ENCODE data around the gene LTF. TPM values are rescaled to one million over a fixed set of nuclear protein-coding genes. Genes with fewer than 3 reads are reported as not detected.

Gene LTF
- total RNA-seq, 2 experiments from 2014 or later, result not detected

- intact Hi-C loops (cut with micrococcal nuclease; ENCODE audit: unreplicated experiment), result no loop called here
- Histone ChIP-seq H3K27ac (ENCODE audit: low read depth, low read length, poor library complexity, severe bottlenecking) (no peak overlapping the region), H3K36me3 (ENCODE audit: insufficient read depth, low read length) (no peaks in the 10 kb centered on the region), H3K79me2 (ENCODE audit: insufficient read depth, low read depth, low read length) (no peaks in the 10 kb centered on the region), H3K9me3 (ENCODE audit: low read length) (no peaks in the 10 kb centered on the region), H2AFZ (ENCODE audit: low read length) (no peak overlapping the region), H3K4me2 (ENCODE audit: low read length) (no peak overlapping the region), H3K4me1 (ENCODE audit: insufficient read depth, low read length, poor library complexity, severe bottlenecking) (no peaks in the 10 kb centered on the region), H4K20me1 (ENCODE audit: insufficient read depth, low read length) (no peaks in the 10 kb centered on the region), H3K9me2 (ENCODE audit: insufficient read depth, low read length) (no peaks in the 10 kb centered on the region), H3K4me3 (ENCODE audit: low read depth, low read length, poor library complexity, severe bottlenecking) (no peak overlapping the region)
- no peak for DNase-seq (ENCODE audit: low spot score)
- no peak for TF ChIP-seq EZH2phosphoT487 (IDR thresholded peaks at IDR 0.05; ENCODE audit: borderline replicate concordance, low read depth, low read length)
- TF ChIP-seq, protein P1, sequence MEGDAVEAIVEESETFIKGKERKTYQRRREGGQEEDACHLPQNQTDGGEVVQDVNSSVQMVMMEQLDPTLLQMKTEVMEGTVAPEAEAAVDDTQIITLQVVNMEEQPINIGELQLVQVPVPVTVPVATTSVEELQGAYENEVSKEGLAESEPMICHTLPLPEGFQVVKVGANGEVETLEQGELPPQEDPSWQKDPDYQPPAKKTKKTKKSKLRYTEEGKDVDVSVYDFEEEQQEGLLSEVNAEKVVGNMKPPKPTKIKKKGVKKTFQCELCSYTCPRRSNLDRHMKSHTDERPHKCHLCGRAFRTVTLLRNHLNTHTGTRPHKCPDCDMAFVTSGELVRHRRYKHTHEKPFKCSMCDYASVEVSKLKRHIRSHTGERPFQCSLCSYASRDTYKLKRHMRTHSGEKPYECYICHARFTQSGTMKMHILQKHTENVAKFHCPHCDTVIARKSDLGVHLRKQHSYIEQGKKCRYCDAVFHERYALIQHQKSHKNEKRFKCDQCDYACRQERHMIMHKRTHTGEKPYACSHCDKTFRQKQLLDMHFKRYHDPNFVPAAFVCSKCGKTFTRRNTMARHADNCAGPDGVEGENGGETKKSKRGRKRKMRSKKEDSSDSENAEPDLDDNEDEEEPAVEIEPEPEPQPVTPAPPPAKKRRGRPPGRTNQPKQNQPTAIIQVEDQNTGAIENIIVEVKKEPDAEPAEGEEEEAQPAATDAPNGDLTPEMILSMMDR (conservative IDR thresholded peaks at IDR 0.05; ENCODE audit: low read length), result no peak
- BruUV-seq (replicated peaks), result no TSS peak
- POLR2A ChIA-PET, result interaction anchor here (2.1 kb wide), 1 partner anchor 17 kb away, joined by 7 read pairs; no protein-coding TSS in a partner anchor
- CTCF ChIA-PET (ENCODE audit: unreplicated experiment), result no interaction called here
Measured at GRCh38 chr3:46400846-46401245, 63.9 kb downstream of the LTF start.

DNA sequence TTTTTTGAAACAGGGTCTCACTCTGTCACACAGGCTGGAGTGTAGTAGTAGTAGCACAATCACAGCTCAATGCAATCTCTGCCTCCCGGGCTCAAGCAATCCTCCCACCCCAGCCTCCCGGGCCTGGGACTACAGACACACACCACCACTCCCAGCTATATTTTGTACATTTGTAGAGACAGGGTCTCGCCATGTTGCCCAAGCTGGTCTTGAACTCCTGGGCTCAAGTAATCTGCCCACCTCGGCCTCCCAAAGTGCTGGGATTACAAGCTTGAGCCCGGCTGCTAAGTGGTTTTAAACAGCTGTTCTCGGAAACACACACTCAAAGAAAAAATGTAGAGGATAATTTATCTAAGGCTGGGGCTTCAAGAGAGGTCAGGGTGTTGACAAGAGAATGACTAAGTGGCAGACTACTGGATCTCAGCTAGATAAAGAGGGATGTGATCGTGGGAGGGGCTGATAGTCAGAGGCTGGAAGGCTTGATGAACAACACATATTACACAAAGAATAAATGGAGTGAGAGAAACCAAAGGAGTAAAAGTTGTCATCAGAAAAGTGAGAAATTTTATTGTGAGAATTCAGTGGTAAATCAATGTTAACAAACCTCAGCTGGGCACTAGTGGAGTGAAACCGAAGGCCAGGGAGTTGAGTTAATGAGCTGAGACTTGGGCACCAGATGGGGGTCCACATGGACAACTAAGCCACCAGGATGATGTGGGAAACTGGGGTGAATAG lies 64.5 kb downstream of the LTF start:
- intact Hi-C loops (cut with micrococcal nuclease; ENCODE audit: unreplicated experiment), result no loop called here
- no peak overlapping the region for H3K4me3 ChIP-seq (ENCODE audit: low read depth, low read length, poor library complexity, severe bottlenecking)
- H3K9me2 ChIP-seq (ENCODE audit: insufficient read depth, low read length), result no peaks in the 10 kb centered on the region
- TF ChIP-seq EZH2phosphoT487 (IDR thresholded peaks at IDR 0.05; ENCODE audit: borderline replicate concordance, low read depth, low read length), result no peak
- TF ChIP-seq, protein P1 (conservative IDR thresholded peaks at IDR 0.05; ENCODE audit: low read length), result no peak
- H4K20me1 ChIP-seq (ENCODE audit: insufficient read depth, low read length), result no peaks in the 10 kb centered on the region
- no peak overlapping the region for H2AFZ ChIP-seq (ENCODE audit: low read length)
- no peaks in the 10 kb centered on the region for H3K9me3 ChIP-seq (ENCODE audit: low read length)
- BruUV-seq (replicated peaks), result no TSS peak
- no peak overlapping the region for H3K4me2 ChIP-seq (ENCODE audit: low read length)
- no peak for DNase-seq (ENCODE audit: low spot score)
- H3K27ac ChIP-seq (ENCODE audit: low read depth, low read length, poor library complexity, severe bottlenecking), result no peak overlapping the region
- no peaks in the 10 kb centered on the region for H3K79me2 ChIP-seq (ENCODE audit: insufficient read depth, low read depth, low read length)
- ChIA-PET CTCF (ENCODE audit: unreplicated experiment) (no interaction called here), POLR2A (interaction anchor here (2.1 kb wide), 1 partner anchor 17 kb away, joined by 7 read pairs; no protein-coding TSS in a partner anchor)
- H3K36me3 ChIP-seq (ENCODE audit: insufficient read depth, low read length), result no peaks in the 10 kb centered on the region
- no peaks in the 10 kb centered on the region for H3K4me1 ChIP-seq (ENCODE audit: insufficient read depth, low read length, poor library complexity, severe bottlenecking)

DNA sequence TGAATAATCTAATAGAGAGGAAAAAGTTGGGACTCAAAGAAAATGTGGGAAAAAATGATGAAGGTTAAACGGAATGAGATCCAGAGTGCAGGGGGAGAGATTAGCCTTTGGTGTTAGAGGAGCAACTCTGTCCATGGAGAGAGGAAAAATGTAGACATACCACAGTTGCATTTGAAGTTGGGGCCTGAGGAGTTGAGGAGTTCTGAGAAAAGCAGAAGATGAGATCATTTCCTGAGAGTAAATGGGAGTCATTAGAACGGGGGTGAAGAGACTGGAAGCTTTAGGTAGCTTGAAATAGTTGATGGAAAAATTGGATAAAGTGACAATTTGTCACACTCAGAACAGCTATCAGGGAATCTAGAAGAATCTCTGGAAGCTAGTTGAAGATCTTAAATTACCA lies 65.1 kb downstream of the LTF start:
- POLR2A ChIA-PET, result interaction anchor here (2.1 kb wide), 1 partner anchor 16 kb away, joined by 7 read pairs; no protein-coding TSS in a partner anchor
- intact Hi-C loops (cut with micrococcal nuclease; ENCODE audit: unreplicated experiment), result no loop called here
- no peak overlapping the region for H2AFZ ChIP-seq (ENCODE audit: low read length)
- no peak overlapping the region for H3K4me2 ChIP-seq (ENCODE audit: low read length)
- no peaks in the 10 kb centered on the region for H3K79me2 ChIP-seq (ENCODE audit: insufficient read depth, low read depth, low read length)
- H3K9me3 ChIP-seq (ENCODE audit: low read length), result no peaks in the 10 kb centered on the region
- H4K20me1 ChIP-seq (ENCODE audit: insufficient read depth, low read length), result no peaks in the 10 kb centered on the region
- H3K27ac ChIP-seq (ENCODE audit: low read depth, low read length, poor library complexity, severe bottlenecking), result no peak overlapping the region
- H3K9me2 ChIP-seq (ENCODE audit: insufficient read depth, low read length), result no peaks in the 10 kb centered on the region
- no peak for DNase-seq (ENCODE audit: low spot score)
- CTCF ChIA-PET (ENCODE audit: unreplicated experiment), result no interaction called here
- no peaks in the 10 kb centered on the region for H3K36me3 ChIP-seq (ENCODE audit: insufficient read depth, low read length)
- H3K4me1 ChIP-seq (ENCODE audit: insufficient read depth, low read length, poor library complexity, severe bottlenecking), result no peaks in the 10 kb centered on the region
- TF ChIP-seq EZH2phosphoT487 (IDR thresholded peaks at IDR 0.05; ENCODE audit: borderline replicate concordance, low read depth, low read length), result no peak
- TF ChIP-seq, protein P1 (conservative IDR thresholded peaks at IDR 0.05; ENCODE audit: low read length), result no peak
- no peak overlapping the region for H3K4me3 ChIP-seq (ENCODE audit: low read depth, low read length, poor library complexity, severe bottlenecking)
- BruUV-seq (replicated peaks), result no TSS peak
